Neural cell (in vitro differentiated cells): ENCODE results near the gene SNAPC2. TPM values are rescaled to one million over a fixed set of nuclear protein-coding genes. Genes with fewer than 3 reads are reported as not detected.

Experiments
- H2AFZ ChIP-seq: fragments of 200-600, 300-800 bp; sonication (generic), shearing (Covaris generic); 2 replicates; pipeline ENCODE4 v1.6.0; 2014; ENCODE audit warnings: low read depth, mild to moderate bottlenecking, antibody characterized with exemption, low read length, moderate library complexity
- H3F3A ChIP-seq: fragments of 200-600 bp; shearing (Covaris generic); 2 replicates; pipeline ENCODE4 v1.6.1; 2016; ENCODE audit warnings: mild to moderate bottlenecking, moderate library complexity, mixed read lengths, antibody characterized with exemption, low read length; ENCODE audit not compliant: insufficient read depth, poor library complexity, severe bottlenecking
- H3K27ac ChIP-seq: fragments of 200-600, 300-800 bp; sonication (generic), shearing (Covaris generic); 2 replicates; pipeline ENCODE4 v1.5.1; 2014; ENCODE audit warnings: mild to moderate bottlenecking, low read length, moderate library complexity
- H3K27me3 ChIP-seq: fragments of 300-800, 200-600 bp; sonication (generic), shearing (Covaris generic); 2 replicates; pipeline ENCODE4 v1.6.0; 2014; ENCODE audit warnings: mild to moderate bottlenecking, low read depth, low read length, moderate library complexity; ENCODE audit not compliant: insufficient read depth
- H3K36me3 ChIP-seq: fragments of 300-800, 200-600 bp; sonication (generic), shearing (Covaris generic); 2 replicates; pipeline ENCODE4 v1.5.1; 2014; ENCODE audit warnings: mild to moderate bottlenecking, antibody characterized with exemption, low read length, moderate library complexity; ENCODE audit not compliant: insufficient read depth
- H3K4me2 ChIP-seq: fragments of 300-800, 200-600 bp; sonication (generic), shearing (Covaris generic); 2 replicates; pipeline ENCODE4 v1.6.0; 2014; ENCODE audit warnings: mild to moderate bottlenecking, low read length
- H3K4me3 ChIP-seq: fragments of 300-800, 200-600 bp; sonication (generic), shearing (Covaris generic); 2 replicates; pipeline ENCODE4 v1.5.1; 2014; ENCODE audit warnings: mild to moderate bottlenecking, low read length, moderate library complexity
- H3K79me2 ChIP-seq: fragments of 200-600 bp; shearing (Covaris generic); replicated peaks from 2 replicates; pipeline ENCODE4 v1.6.0; 2014; ENCODE audit warnings: mild to moderate bottlenecking, low read length, moderate library complexity; ENCODE audit not compliant: insufficient read depth
- H3K9ac ChIP-seq: fragments of 300-800, 200-600 bp; sonication (generic), shearing (Covaris generic); 2 replicates; pipeline ENCODE4 v1.6.1; 2016; ENCODE audit warnings: mild to moderate bottlenecking, low read length, mixed read lengths
- H3K9me2 ChIP-seq: fragments of 200-600 bp; shearing (Covaris generic); 2 replicates; pipeline ENCODE4 v1.6.1; 2016; ENCODE audit warnings: mild to moderate bottlenecking, low read length, mixed read lengths; ENCODE audit not compliant: insufficient read depth
- H3K9me3 ChIP-seq: fragments of 200-600, 300-800 bp; sonication (generic), shearing (Covaris generic); 2 replicates; pipeline ENCODE4 v1.6.1; 2016; ENCODE audit warnings: mild to moderate bottlenecking, mixed run types, low read length, moderate library complexity, mixed read lengths
- H4K20me1 ChIP-seq: fragments of 200-600 bp; shearing (Covaris generic); 2 replicates; pipeline ENCODE4 v1.6.1; 2016; ENCODE audit warnings: mild to moderate bottlenecking, mixed run types; ENCODE audit not compliant: insufficient read depth
- CTCF ChIP-seq: fragments of 450-650 bp; IDR thresholded peaks from 2 replicates; pipeline ENCODE4 v1.5.1; 2014; ENCODE audit warnings: antibody characterized with exemption, mild to moderate bottlenecking, moderate library complexity; ENCODE audit not compliant: poor library complexity, severe bottlenecking
- EP300 ChIP-seq: fragments of 450-650 bp; conservative IDR thresholded peaks from 2 replicates; pipeline ENCODE4 v1.6.1; 2014; ENCODE audit warnings: antibody characterized with exemption, mild to moderate bottlenecking, moderate library complexity; ENCODE audit not compliant: poor library complexity, severe bottlenecking
- EZH2 ChIP-seq: fragments of 200-600, 300-800 bp; shearing (Covaris generic), sonication (generic); IDR thresholded peaks from 2 replicates; pipeline ENCODE4 v1.6.1; 2014; ENCODE audit warnings: antibody characterized with exemption, low read length, borderline replicate concordance, mild to moderate bottlenecking; ENCODE audit not compliant: insufficient read depth, poor library complexity, severe bottlenecking
- MXI1 ChIP-seq: fragments of 450-650 bp; conservative IDR thresholded peaks from 2 replicates; pipeline ENCODE4 v1.6.1; 2014; ENCODE audit warnings: antibody characterized with exemption, mild to moderate bottlenecking; ENCODE audit not compliant: poor library complexity, severe bottlenecking
- POLR2AphosphoS5 ChIP-seq: IDR thresholded peaks from 2 replicates; pipeline ENCODE4 v1.6.1; 2012
- RAD21 ChIP-seq: fragments of 450-650 bp; conservative IDR thresholded peaks from 2 replicates; pipeline ENCODE4 v1.6.1; 2014; ENCODE audit warnings: antibody characterized with exemption, mild to moderate bottlenecking, moderate library complexity
- REST ChIP-seq: IDR thresholded peaks from 2 replicates; pipeline ENCODE4 v1.6.1; 2012; ENCODE audit warnings: borderline replicate concordance
- SMC3 ChIP-seq: fragments of 450-650 bp; conservative IDR thresholded peaks from 2 replicates; pipeline ENCODE4 v1.6.1; 2014; ENCODE audit warnings: antibody characterized with exemption, mild to moderate bottlenecking, moderate library complexity; ENCODE audit not compliant: poor library complexity
- TAF1 ChIP-seq: IDR thresholded peaks from 2 replicates; pipeline ENCODE4 v1.6.1; 2012; ENCODE audit warnings: low read depth
- polyA plus RNA-seq: library from polyadenylated mRNA; depleted of rRNA; stranded (reverse); fragments of >200 nt; gene quantifications from 2 replicates; pipeline ENCODE4 v1.2.3, GENCODE V29; 2014

SNAPC2 gene
- polyA plus RNA-seq, 1 donor from 2014 or later, result 12.8 TPM

- Histone ChIP-seq H3K4me3 (no peak overlapping the region), H3K27ac (no peak overlapping the region), H3K9ac (no peak overlapping the region)
Observed at GRCh38 chr19:7921967-7922835, 2.1 kb downstream of the SNAPC2 start.

More at GRCh38 chr19:7921967-7922835, 2.1 kb downstream of the SNAPC2 start:
- Histone ChIP-seq H4K20me1 (peaks cover 10% of the 10 kb centered on the region), H2AFZ (no peak overlapping the region), H3K79me2 (peaks cover 14% of the 10 kb centered on the region), H3K36me3 (no peaks in the 10 kb centered on the region), H3K9me3 (no peaks in the 10 kb centered on the region), H3K27me3 (peaks cover 16% of the 10 kb centered on the region), H3K9me2 (no peaks in the 10 kb centered on the region), H3K4me2 (no peak overlapping the region), H3F3A (no peaks in the 10 kb centered on the region)
- TF ChIP-seq MXI1 (no peak), EZH2 (no peak), EP300 (no peak), TAF1 (no peak), CTCF (no peak), SMC3 (no peak), REST (no peak), POLR2AphosphoS5 (no peak), RAD21 (no peak)
